ENCODE results near the gene METTL18.

METTL18 gene

GRCh38 chr1:169784102-169784501 is 10.6 kb downstream of the METTL18 start:
- no peak for DNase-seq

DNA sequence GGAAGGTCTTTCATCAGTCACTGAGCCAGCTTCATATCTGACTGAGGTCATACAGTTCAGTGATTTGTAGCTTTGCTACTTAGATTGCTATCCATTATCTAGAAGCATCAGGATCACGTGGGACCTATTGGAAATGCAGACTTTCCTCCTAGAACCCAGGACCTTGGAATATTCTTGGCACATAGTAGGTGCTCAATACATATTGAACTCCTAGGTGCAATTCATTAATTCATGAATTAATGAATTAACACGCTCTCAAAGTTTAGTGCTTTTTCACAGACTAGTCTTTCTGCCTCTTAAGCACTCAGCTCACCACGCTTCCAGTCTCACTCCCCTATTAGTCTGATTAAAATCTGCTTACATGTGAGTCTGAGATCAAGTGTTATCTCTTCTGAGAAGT is 12.1 kb downstream of the METTL18 start:
- DNase-seq: no peak

GRCh38 chr1:169779970-169780369 is 14.7 kb downstream of the METTL18 start:
- DNase-seq: no peak

GRCh38 chr1:169779150-169779549 is 15.6 kb downstream of the METTL18 start:
- no peak for DNase-seq

- DNase-seq: no peak
Observed at GRCh38 chr1:169776440-169776839, 18.3 kb downstream of the METTL18 start.

GRCh38 chr1:169768161-169768560 is 26.5 kb downstream of the METTL18 start:
- DNase-seq: no peak

- DNase-seq: no peak
Observed at GRCh38 chr1:169765580-169766331, 29.0 kb downstream of the METTL18 start.

DNA sequence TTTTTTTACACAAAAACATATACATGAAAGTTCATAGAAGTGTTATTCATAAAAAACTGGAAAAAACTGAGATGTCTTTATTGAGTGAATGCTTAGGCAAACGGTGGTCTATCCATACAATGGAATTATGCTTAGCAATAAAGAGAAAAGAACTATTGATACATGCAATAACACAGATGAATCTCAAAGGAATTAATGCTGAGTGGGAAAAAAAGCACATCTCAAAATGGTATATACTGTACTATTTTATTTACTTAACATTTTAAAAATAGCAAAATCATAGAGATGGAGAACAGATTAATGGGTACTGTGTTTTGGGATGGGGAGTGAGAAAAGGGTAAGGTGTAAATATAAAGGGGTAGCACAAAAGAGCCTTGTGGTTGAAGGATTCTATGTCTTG is 29.8 kb downstream of the METTL18 start:
- DNase-seq: no peak

DNA sequence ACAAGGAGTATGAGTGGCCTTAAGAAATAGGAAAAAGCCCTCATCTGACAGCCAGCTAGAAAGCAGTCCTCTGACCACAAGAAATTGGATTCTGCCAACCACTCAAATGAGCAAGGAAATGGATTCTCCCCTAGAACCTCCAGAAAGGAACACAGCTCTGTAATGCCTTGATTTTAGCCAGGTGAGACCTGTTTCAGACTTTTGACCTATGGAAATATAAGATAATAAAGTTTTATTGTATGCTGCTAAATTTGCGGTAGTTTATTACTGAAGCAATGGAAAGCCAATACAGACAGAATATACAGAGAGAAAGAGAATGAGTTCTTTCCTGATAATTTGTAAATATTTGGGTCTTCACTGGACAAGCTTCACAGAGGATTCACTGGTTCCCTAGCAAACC is 32.0 kb downstream of the METTL18 start:
- no peak for DNase-seq

- no peak for DNase-seq
Observed at GRCh38 chr1:169759038-169759437, 35.7 kb downstream of the METTL18 start.

DNA sequence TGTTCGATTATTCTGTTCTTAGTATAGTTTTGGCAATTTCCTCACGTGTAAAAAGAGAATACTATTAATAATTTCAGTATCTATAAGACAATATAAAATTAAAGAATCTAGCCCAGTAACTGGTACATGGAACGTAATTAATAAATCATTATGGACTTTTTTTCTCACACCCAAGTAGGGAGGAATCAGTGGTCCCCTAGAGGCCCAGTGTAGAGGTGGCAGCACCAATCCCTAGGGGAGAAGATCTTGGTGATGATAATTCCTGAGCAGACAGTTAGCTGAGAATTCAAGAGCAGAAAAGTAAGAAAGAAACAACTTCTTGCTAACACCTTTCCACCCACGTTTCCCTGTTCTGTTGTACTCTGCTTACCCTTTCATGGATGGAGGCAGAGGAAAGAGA is 41.2 kb downstream of the METTL18 start:
- DNase-seq: no peak

DNA sequence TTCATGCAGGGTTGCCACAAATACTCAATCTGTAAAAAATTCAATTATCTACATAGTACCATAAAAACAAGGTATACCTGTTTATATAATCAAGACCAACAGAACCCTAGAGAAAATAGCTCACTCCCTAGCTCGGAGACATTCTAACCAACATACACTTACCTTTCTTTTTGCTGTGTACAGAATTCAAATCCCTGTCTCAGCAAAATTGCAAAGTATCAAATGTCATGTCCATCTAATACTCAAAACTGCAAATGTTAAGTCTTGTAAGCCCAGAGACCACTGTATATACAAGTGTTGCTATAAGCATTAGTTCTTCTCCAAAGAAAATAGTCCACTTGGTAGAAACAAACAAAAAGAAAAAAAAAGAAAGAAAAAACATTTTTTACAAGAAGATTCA is 44.7 kb downstream of the METTL18 start:
- no peak for DNase-seq

- no peak for DNase-seq
Observed at GRCh38 chr1:169746550-169746949, 48.2 kb downstream of the METTL18 start.

GRCh38 chr1:169745015-169745861 is 49.5 kb downstream of the METTL18 start:
- DNase-seq: no peak

Measured in NCI-H774 (cell line).